Measurements from ENCODE around the gene UNC119B. TPM values are rescaled to one million over a fixed set of nuclear protein-coding genes. Genes with fewer than 3 reads are reported as not detected.

UNC119B gene
- total RNA-seq, 1 experiment from 2014 or later = 15.0 TPM

GRCh38 chr12:120687578-120688289, 22.5 kb upstream of the UNC119B start:
- no peak for DNase-seq (ENCODE audit: low read depth)

DNA sequence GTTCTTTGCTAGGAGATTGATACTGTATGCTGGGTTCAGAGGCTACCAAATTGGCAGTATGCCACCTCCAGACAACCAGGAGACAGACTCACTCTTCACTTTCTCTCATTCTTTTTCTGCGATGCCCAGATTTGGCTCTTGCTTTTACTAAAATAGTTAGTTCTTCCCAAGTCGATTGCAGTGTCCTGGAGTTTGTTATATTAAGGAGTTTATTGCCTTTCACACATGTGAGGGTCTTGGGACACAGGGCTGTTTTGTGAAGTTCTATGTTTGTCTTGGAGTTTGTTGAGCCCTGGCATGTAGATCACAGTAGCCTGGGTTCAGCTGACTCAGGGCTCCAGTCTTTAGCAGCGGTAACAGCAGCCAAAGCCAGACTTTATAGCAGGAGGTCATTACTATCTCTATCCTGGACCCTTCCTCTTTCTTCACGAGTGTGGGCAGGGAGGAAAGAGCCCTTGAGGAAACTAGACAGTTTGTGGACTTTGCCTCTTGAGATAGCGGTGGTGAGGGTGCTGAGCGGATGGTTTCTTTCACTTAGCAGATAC, 21.7 kb upstream of the UNC119B start:
- DNase-seq (ENCODE audit: low read depth) = peak; percentile 27

- no peak for DNase-seq (ENCODE audit: low read depth)
These were observed 20.7 kb upstream of the UNC119B start for GRCh38 chr12:120689397-120690082.

DNA sequence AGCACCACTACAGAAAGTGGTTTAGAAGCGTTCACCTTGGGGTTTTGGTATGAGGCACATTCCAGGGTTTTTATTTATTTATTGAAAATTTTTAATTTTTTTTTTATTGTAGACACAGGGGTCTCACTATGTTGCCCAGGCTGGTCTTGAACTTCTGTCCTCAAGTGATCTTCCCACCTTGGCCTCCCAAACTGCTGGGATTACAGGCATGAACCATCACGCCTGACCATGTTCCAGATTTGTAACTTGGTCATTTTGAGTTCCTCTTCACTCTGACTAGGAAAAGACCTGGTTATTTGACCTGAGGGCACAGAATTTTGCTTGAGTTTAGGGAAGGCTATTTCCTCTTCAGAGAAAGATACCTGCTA, 20.2 kb upstream of the UNC119B start:
- DNase-seq (ENCODE audit: low read depth) = no peak

DNA sequence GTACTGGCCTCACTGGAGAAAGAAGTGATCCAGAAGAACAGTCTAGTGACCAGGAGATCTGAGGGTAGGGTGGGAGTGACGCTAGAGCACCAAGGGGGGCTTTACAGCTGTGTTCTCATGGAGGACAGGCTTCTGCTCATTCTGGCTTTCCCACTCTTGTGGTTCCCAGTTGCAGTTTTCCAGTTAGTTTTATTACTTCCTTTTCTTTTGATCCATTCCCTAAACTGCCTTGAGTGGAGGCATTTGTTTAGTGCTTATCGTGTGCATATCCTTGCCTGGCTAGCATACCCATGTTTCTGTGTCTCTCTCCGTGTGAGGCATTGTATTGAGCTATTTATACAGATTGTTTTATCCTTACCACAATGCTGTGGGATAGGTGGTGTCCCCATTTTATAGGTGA, 19.3 kb upstream of the UNC119B start:
- DNase-seq (ENCODE audit: low read depth) = no peak

- DNase-seq (ENCODE audit: low read depth) = no peak
These were observed 17.7 kb upstream of the UNC119B start for GRCh38 chr12:120692524-120693033.

DNA sequence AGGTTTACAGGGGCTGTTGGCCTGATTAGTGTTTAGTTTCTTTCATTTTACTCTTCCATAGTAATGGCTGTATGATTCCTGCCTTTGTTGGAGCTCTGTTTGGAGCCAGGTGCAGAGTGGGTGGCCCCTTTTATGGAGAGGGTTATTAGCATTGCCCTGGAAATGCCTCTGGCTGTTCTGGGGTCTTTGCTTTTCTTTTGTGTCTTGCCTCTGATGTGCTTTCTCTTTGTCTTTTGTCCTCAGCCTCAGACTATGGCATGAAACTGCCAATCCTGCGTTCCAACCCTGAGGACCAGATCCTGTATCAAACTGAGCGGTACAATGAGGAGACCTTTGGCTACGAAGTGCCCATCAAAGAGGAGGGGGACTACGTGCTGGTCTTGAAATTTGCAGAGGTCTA, 16.4 kb upstream of the UNC119B start:
- DNase-seq (ENCODE audit: low read depth) = no peak

GRCh38 chr12:120696626-120697025, 13.6 kb upstream of the UNC119B start:
- no peak for DNase-seq (ENCODE audit: low read depth)

- DNase-seq (ENCODE audit: low read depth) = no peak
These were observed 12.9 kb upstream of the UNC119B start for GRCh38 chr12:120697344-120697743.

DNA sequence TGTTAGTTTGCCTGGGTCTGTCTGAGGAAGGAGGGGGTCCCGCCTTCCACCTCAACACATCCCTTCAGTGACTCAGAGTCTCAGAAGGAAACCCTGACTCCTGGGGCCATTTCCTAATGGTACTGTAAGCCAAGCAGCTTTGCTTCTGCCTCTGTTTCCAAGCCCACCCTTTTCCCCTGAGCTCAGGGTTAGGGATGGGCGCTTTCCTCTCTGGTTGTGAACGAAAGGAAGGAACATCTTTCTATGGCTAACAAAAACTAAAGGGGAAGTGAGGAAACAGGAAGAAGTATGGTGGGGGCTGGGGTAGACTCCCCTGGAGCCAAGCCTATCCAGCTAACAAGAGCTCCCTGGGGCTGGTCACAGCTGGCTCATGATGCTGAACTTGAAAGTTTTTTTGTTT, 11.6 kb upstream of the UNC119B start:
- DNase-seq (ENCODE audit: low read depth) = no peak

- DNase-seq (ENCODE audit: low read depth) = no peak
These were observed 10.7 kb upstream of the UNC119B start for GRCh38 chr12:120699553-120699952.

GRCh38 chr12:120700886-120701285, 9.4 kb upstream of the UNC119B start:
- DNase-seq (ENCODE audit: low read depth) = no peak

- no peak for DNase-seq (ENCODE audit: low read depth)
These were observed 7.6 kb upstream of the UNC119B start for GRCh38 chr12:120702637-120703036.

DNA sequence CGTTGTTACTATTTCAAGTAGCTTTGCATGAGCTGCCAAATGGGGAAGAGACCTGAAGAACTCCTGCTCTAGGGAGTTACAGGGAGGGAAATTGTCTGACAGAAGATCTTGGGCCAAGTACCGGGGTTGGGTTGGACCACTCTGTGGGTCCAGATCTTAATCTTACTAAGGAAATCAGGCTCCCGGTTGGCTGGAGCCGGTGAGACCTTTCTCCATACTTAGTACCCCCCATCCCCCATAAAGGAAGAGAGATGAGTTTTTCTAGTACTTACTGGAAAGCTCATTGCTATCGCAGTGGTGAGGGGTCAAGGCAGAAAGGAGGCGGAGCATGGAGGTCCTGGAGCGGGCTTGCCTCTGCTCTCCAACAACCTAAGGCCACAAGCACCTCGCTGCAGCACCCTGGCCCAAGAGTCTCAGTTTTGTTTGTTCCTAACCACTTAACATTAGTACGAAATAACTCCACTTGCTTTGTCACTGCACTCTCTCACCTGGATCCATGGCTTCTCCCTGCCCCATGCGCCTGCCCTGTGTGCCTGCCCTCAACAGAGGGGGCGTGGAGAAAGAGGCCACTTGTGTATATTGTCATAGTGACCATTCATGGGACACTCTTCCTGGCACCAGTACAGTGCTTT, 6.8 kb upstream of the UNC119B start:
- no peak for DNase-seq (ENCODE audit: low read depth)

DNA sequence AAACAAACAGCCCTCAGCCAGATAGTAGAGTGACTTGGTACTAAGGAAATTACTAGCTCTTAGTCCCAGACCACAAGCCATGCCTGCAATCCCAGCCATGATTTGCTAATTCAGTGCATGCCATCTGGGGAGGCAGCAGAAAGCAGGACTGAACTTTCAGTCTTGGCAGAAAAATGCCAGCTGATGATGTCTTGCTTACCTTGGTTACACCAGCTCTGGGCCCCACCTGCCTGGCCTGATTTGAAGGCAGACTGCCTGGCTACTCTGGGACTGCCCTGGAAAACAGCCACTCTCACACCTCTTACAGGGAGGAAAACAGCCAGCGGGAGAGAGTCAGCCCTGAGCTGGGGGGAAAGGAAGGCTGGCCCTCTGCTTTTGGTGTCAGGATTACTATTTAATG, 4.6 kb upstream of the UNC119B start:
- DNase-seq (ENCODE audit: low read depth) = no peak

GRCh38 chr12:120706029-120706428, 4.2 kb upstream of the UNC119B start:
- no peak for DNase-seq (ENCODE audit: low read depth)

DNA sequence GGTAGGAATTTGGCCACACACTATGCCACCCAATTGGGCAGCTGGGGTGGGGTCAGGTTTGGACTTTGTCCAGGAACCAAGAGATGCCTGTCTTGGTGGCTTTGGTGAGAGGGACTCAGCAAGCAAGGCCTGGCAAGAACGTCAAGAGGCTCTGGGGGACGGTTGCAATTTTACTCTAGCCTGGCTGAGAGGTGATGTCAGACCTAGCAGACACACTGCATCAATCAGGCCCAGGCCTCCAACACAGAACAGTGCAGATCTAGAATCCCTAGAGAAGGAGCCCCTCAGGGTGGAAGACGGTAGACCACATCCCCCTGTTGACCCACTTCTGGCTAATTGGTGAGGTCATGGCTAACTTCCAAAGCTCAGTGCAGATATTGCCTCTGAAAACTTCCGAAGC, 1.6 kb upstream of the UNC119B start:
- no peak for DNase-seq (ENCODE audit: low read depth)

GRCh38 chr12:120710805-120711296, 593 bp downstream of the UNC119B start:
- no peak for DNase-seq (ENCODE audit: low read depth)

GRCh38 chr12:120711411-120711810, 1.2 kb downstream of the UNC119B start:
- no peak for DNase-seq (ENCODE audit: low read depth)

GRCh38 chr12:120712610-120713009, 2.4 kb downstream of the UNC119B start:
- DNase-seq (ENCODE audit: low read depth) = no peak

DNA sequence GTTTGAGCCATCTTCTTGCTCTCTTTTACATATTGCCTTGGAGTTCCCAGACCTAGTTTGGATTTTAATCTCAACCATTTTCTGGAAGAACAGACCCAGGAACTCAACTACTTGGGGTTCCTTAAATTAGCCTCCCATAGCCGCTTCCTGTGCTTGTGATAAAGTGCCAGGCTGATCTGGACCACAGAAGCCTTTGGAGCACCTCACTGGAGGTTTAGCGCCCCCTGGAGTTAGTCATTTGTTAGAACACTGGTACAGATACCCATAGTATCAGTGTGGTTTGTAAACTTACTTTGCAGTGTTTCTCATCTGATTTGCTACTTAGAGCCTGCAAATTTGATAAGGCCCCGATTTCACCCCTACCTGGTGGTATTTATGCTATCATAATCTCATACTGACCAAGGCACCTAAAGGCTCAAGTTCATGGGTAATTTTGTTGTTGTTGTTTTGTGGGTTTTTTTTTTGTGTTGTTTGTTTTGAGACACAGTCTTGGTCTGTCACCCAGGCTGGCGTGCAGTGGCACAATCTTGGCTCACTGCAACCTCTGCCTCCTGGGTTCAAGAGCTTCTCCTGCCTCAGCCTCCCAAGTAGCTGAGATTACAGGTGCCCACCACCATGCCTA, 3.7 kb downstream of the UNC119B start:
- DNase-seq (ENCODE audit: low read depth) = peak; percentile 73

- DNase-seq (ENCODE audit: low read depth) = no peak
These were observed 7.8 kb downstream of the UNC119B start for GRCh38 chr12:120718055-120718454.
